Measurements from ENCODE around the gene NCOA3.

The NCOA3 gene

GRCh38 chr20:47521059-47521808 is 19.5 kb downstream of the NCOA3 start:
- TF ChIP-seq CTCF (conservative IDR thresholded peaks at IDR 0.05; ENCODE audit: low read depth, low read length) = peak; percentile 39; the same call in 1 of the 2 replicates
- peaks cover 3% of the 10 kb centered on the region; the same call in 1 of the 2 replicates for H3K36me3 ChIP-seq (ENCODE audit: insufficient read depth)
- no peak overlapping the region for H3K9ac ChIP-seq
- H3K27ac ChIP-seq = no peak overlapping the region
- H3K79me2 ChIP-seq (ENCODE audit: insufficient read depth, low read depth) = peaks cover 64% of the 10 kb centered on the region
- no peak overlapping the region for H3K4me2 ChIP-seq
- no peaks in the 10 kb centered on the region for H4K20me1 ChIP-seq (ENCODE audit: insufficient read depth)
- H3K4me1 ChIP-seq (ENCODE audit: low read depth, poor library complexity, severe bottlenecking) = no peaks in the 10 kb centered on the region
- no peaks in the 10 kb centered on the region for H3K27me3 ChIP-seq (ENCODE audit: insufficient read depth, low read depth)
- no peak overlapping the region for H2AFZ ChIP-seq (ENCODE audit: low read depth)
- H3K4me3 ChIP-seq (IDR thresholded peaks at IDR 0.05; ENCODE audit: insufficient read depth, low read depth, low read length) = no peak overlapping the region

GRCh38 chr20:47524015-47524784 is 22.5 kb downstream of the NCOA3 start:
- H3K27ac ChIP-seq = no peak overlapping the region
- H3K79me2 ChIP-seq (ENCODE audit: insufficient read depth, low read depth) = peaks cover 41% of the 10 kb centered on the region
- no peaks in the 10 kb centered on the region for H3K27me3 ChIP-seq (ENCODE audit: insufficient read depth, low read depth)
- no peak overlapping the region for H2AFZ ChIP-seq (ENCODE audit: low read depth)
- H3K4me2 ChIP-seq = no peak overlapping the region
- H3K9ac ChIP-seq = no peak overlapping the region
- no peaks in the 10 kb centered on the region for H3K4me1 ChIP-seq (ENCODE audit: low read depth, poor library complexity, severe bottlenecking)
- H3K36me3 ChIP-seq (ENCODE audit: insufficient read depth) = peaks cover 3% of the 10 kb centered on the region; the same call in 1 of the 2 replicates
- TF ChIP-seq CTCF (conservative IDR thresholded peaks at IDR 0.05; ENCODE audit: low read depth, low read length) = no peak
- no peak overlapping the region for H3K4me3 ChIP-seq (IDR thresholded peaks at IDR 0.05; ENCODE audit: insufficient read depth, low read depth, low read length)
- no peaks in the 10 kb centered on the region for H4K20me1 ChIP-seq (ENCODE audit: insufficient read depth)

- Histone ChIP-seq H3K27me3 (ENCODE audit: insufficient read depth, low read depth) (no peaks in the 10 kb centered on the region), H3K27ac (no peak overlapping the region), H3K4me2 (no peak overlapping the region), H3K36me3 (ENCODE audit: insufficient read depth) (no peaks in the 10 kb centered on the region), H4K20me1 (ENCODE audit: insufficient read depth) (no peaks in the 10 kb centered on the region), H3K79me2 (ENCODE audit: insufficient read depth, low read depth) (peaks cover 20% of the 10 kb centered on the region; the same call in 1 of the 2 replicates), H2AFZ (ENCODE audit: low read depth) (no peak overlapping the region), H3K9ac (no peak overlapping the region), H3K4me1 (ENCODE audit: low read depth, poor library complexity, severe bottlenecking) (no peaks in the 10 kb centered on the region), H3K4me3 (IDR thresholded peaks at IDR 0.05; ENCODE audit: insufficient read depth, low read depth, low read length) (no peak overlapping the region)
- no peak for TF ChIP-seq CTCF (conservative IDR thresholded peaks at IDR 0.05; ENCODE audit: low read depth, low read length)
Measured at GRCh38 chr20:47527004-47527800, 25.5 kb downstream of the NCOA3 start.

- Histone ChIP-seq H3K27me3 (ENCODE audit: insufficient read depth, low read depth) (no peaks in the 10 kb centered on the region), H3K4me2 (no peak overlapping the region), H3K27ac (no peak overlapping the region), H3K4me1 (ENCODE audit: low read depth, poor library complexity, severe bottlenecking) (no peaks in the 10 kb centered on the region), H3K4me3 (IDR thresholded peaks at IDR 0.05; ENCODE audit: insufficient read depth, low read depth, low read length) (no peak overlapping the region), H3K36me3 (ENCODE audit: insufficient read depth) (no peaks in the 10 kb centered on the region), H3K9ac (no peak overlapping the region), H2AFZ (ENCODE audit: low read depth) (no peak overlapping the region), H4K20me1 (ENCODE audit: insufficient read depth) (no peaks in the 10 kb centered on the region), H3K79me2 (ENCODE audit: insufficient read depth, low read depth) (no peaks in the 10 kb centered on the region; the same call in 1 of the 2 replicates)
- TF ChIP-seq CTCF (conservative IDR thresholded peaks at IDR 0.05; ENCODE audit: low read depth, low read length) = no peak
Measured at GRCh38 chr20:47529840-47530239, 28.2 kb downstream of the NCOA3 start.
